Neural cell (in vitro differentiated cells): ENCODE data around the gene AGR2. TPM values are rescaled to one million over a fixed set of nuclear protein-coding genes. Genes with fewer than 3 reads are reported as not detected.

Source experiments
- H2AFZ ChIP-seq: fragments of 200-600, 300-800 bp; sonication (generic), shearing (Covaris generic); 2 replicates; pipeline ENCODE4 v1.6.0; 2014; ENCODE audit warnings: low read depth, mild to moderate bottlenecking, antibody characterized with exemption, low read length, moderate library complexity
- H3F3A ChIP-seq: fragments of 200-600 bp; shearing (Covaris generic); 2 replicates; pipeline ENCODE4 v1.6.1; 2016; ENCODE audit warnings: mild to moderate bottlenecking, moderate library complexity, mixed read lengths, antibody characterized with exemption, low read length; ENCODE audit not compliant: insufficient read depth, poor library complexity, severe bottlenecking
- H3K27ac ChIP-seq: fragments of 200-600, 300-800 bp; sonication (generic), shearing (Covaris generic); 2 replicates; pipeline ENCODE4 v1.5.1; 2014; ENCODE audit warnings: mild to moderate bottlenecking, low read length, moderate library complexity
- H3K27me3 ChIP-seq: fragments of 300-800, 200-600 bp; sonication (generic), shearing (Covaris generic); 2 replicates; pipeline ENCODE4 v1.6.0; 2014; ENCODE audit warnings: mild to moderate bottlenecking, low read depth, low read length, moderate library complexity; ENCODE audit not compliant: insufficient read depth
- H3K36me3 ChIP-seq: fragments of 300-800, 200-600 bp; sonication (generic), shearing (Covaris generic); 2 replicates; pipeline ENCODE4 v1.5.1; 2014; ENCODE audit warnings: mild to moderate bottlenecking, antibody characterized with exemption, low read length, moderate library complexity; ENCODE audit not compliant: insufficient read depth
- H3K4me2 ChIP-seq: fragments of 300-800, 200-600 bp; sonication (generic), shearing (Covaris generic); 2 replicates; pipeline ENCODE4 v1.6.0; 2014; ENCODE audit warnings: mild to moderate bottlenecking, low read length
- H3K4me3 ChIP-seq: fragments of 300-800, 200-600 bp; sonication (generic), shearing (Covaris generic); 2 replicates; pipeline ENCODE4 v1.5.1; 2014; ENCODE audit warnings: mild to moderate bottlenecking, low read length, moderate library complexity
- H3K79me2 ChIP-seq: fragments of 200-600 bp; shearing (Covaris generic); replicated peaks from 2 replicates; pipeline ENCODE4 v1.6.0; 2014; ENCODE audit warnings: mild to moderate bottlenecking, low read length, moderate library complexity; ENCODE audit not compliant: insufficient read depth
- H3K9ac ChIP-seq: fragments of 300-800, 200-600 bp; sonication (generic), shearing (Covaris generic); 2 replicates; pipeline ENCODE4 v1.6.1; 2016; ENCODE audit warnings: mild to moderate bottlenecking, low read length, mixed read lengths
- H3K9me2 ChIP-seq: fragments of 200-600 bp; shearing (Covaris generic); 2 replicates; pipeline ENCODE4 v1.6.1; 2016; ENCODE audit warnings: mild to moderate bottlenecking, low read length, mixed read lengths; ENCODE audit not compliant: insufficient read depth
- H3K9me3 ChIP-seq: fragments of 200-600, 300-800 bp; sonication (generic), shearing (Covaris generic); 2 replicates; pipeline ENCODE4 v1.6.1; 2016; ENCODE audit warnings: mild to moderate bottlenecking, mixed run types, low read length, moderate library complexity, mixed read lengths
- H4K20me1 ChIP-seq: fragments of 200-600 bp; shearing (Covaris generic); 2 replicates; pipeline ENCODE4 v1.6.1; 2016; ENCODE audit warnings: mild to moderate bottlenecking, mixed run types; ENCODE audit not compliant: insufficient read depth
- EP300 ChIP-seq: fragments of 450-650 bp; conservative IDR thresholded peaks from 2 replicates; pipeline ENCODE4 v1.6.1; 2014; ENCODE audit warnings: antibody characterized with exemption, mild to moderate bottlenecking, moderate library complexity; ENCODE audit not compliant: poor library complexity, severe bottlenecking
- EZH2 ChIP-seq: fragments of 200-600, 300-800 bp; shearing (Covaris generic), sonication (generic); IDR thresholded peaks from 2 replicates; pipeline ENCODE4 v1.6.1; 2014; ENCODE audit warnings: antibody characterized with exemption, low read length, borderline replicate concordance, mild to moderate bottlenecking; ENCODE audit not compliant: insufficient read depth, poor library complexity, severe bottlenecking
- MXI1 ChIP-seq: fragments of 450-650 bp; conservative IDR thresholded peaks from 2 replicates; pipeline ENCODE4 v1.6.1; 2014; ENCODE audit warnings: antibody characterized with exemption, mild to moderate bottlenecking; ENCODE audit not compliant: poor library complexity, severe bottlenecking
- POLR2AphosphoS5 ChIP-seq: IDR thresholded peaks from 2 replicates; pipeline ENCODE4 v1.6.1; 2012
- RAD21 ChIP-seq: fragments of 450-650 bp; conservative IDR thresholded peaks from 2 replicates; pipeline ENCODE4 v1.6.1; 2014; ENCODE audit warnings: antibody characterized with exemption, mild to moderate bottlenecking, moderate library complexity
- SMC3 ChIP-seq: fragments of 450-650 bp; conservative IDR thresholded peaks from 2 replicates; pipeline ENCODE4 v1.6.1; 2014; ENCODE audit warnings: antibody characterized with exemption, mild to moderate bottlenecking, moderate library complexity; ENCODE audit not compliant: poor library complexity
- TAF1 ChIP-seq: IDR thresholded peaks from 2 replicates; pipeline ENCODE4 v1.6.1; 2012; ENCODE audit warnings: low read depth
- polyA plus RNA-seq: library from polyadenylated mRNA; depleted of rRNA; stranded (reverse); fragments of >200 nt; gene quantifications from 2 replicates; pipeline ENCODE4 v1.2.3, GENCODE V29; 2014
- TF ChIP-seq, protein P1 (sequence below): IDR thresholded peaks from 2 replicates; pipeline ENCODE4 v1.6.1; 2012; ENCODE audit warnings: borderline replicate concordance
- TF ChIP-seq, protein P2 (sequence below): fragments of 450-650 bp; IDR thresholded peaks from 2 replicates; pipeline ENCODE4 v1.5.1; 2014; ENCODE audit warnings: antibody characterized with exemption, mild to moderate bottlenecking, moderate library complexity; ENCODE audit not compliant: poor library complexity, severe bottlenecking

Gene AGR2
- polyA plus RNA-seq, 1 donor from 2014 or later = not detected

DNA sequence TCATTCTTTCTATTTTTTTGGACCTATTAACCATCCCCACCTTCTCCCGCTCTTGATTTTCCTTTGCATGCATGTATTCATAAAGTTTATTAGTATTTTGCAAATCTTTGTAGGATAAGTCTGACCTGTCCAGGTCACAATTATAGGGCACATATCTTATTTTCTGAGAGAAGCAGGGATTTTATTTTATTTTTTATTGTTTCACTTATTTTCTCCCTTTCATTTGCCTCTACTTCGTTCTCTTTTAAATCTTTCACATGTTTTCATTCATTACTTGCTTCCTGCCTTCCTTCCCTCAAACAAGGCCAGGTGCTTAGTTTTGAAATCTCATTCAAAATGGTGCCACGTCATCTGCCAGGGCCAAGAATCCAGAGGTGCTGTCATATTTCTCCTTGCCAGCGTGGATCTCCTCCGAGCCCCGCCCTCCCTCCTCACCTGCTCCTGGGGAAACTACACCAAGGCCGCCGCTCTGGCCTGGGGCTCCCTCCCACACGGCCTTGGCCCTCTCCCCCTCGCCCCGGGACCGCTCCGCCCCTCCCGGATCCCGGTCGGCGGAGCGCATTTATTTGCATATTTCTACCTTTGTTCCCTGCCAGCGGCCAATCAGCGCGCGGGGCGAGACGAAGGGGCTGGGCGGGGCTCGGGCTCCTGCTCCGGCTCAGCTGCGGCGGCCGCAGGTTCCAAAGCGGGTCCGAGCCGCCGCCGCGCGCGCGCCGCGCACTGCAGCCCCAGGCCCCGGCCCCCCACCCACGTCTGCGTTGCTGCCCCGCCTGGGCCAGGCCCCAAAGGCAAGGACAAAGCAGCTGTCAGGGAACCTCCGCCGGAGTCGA is 51.5 kb downstream of the AGR2 start, which contains the start of gene TSPAN13:
Gene TSPAN13, plus strand, starts transcription at position 654 of the 830 bp plus-strand sequence. CDS start 213 bp downstream, outside the sequence.
- Histone ChIP-seq H3K9ac (peak within 1 kb of the TSS; percentile 92), H3K4me2 (peak within 1 kb of the TSS; percentile 98), H3F3A (no peaks in the 10 kb centered on the region), H3K36me3 (no peaks in the 10 kb centered on the region), H2AFZ (peak within 1 kb of the TSS; percentile 77), H3K4me3 (peak within 1 kb of the TSS; percentile 84), H3K27ac (peak within 1 kb of the TSS; percentile 90), H3K79me2 (peaks cover 37% of the 10 kb centered on the region), H3K9me2 (no peaks in the 10 kb centered on the region), H3K27me3 (no peaks in the 10 kb centered on the region), H3K9me3 (no peaks in the 10 kb centered on the region), H4K20me1 (no peaks in the 10 kb centered on the region)
- TF ChIP-seq EP300 (peak; percentile 43), MXI1 (no peak), SMC3 (no peak), POLR2AphosphoS5 (peak; percentile 78), TAF1 (peak; percentile 62), RAD21 (no peak), EZH2 (no peak)
- TF ChIP-seq, protein P1, sequence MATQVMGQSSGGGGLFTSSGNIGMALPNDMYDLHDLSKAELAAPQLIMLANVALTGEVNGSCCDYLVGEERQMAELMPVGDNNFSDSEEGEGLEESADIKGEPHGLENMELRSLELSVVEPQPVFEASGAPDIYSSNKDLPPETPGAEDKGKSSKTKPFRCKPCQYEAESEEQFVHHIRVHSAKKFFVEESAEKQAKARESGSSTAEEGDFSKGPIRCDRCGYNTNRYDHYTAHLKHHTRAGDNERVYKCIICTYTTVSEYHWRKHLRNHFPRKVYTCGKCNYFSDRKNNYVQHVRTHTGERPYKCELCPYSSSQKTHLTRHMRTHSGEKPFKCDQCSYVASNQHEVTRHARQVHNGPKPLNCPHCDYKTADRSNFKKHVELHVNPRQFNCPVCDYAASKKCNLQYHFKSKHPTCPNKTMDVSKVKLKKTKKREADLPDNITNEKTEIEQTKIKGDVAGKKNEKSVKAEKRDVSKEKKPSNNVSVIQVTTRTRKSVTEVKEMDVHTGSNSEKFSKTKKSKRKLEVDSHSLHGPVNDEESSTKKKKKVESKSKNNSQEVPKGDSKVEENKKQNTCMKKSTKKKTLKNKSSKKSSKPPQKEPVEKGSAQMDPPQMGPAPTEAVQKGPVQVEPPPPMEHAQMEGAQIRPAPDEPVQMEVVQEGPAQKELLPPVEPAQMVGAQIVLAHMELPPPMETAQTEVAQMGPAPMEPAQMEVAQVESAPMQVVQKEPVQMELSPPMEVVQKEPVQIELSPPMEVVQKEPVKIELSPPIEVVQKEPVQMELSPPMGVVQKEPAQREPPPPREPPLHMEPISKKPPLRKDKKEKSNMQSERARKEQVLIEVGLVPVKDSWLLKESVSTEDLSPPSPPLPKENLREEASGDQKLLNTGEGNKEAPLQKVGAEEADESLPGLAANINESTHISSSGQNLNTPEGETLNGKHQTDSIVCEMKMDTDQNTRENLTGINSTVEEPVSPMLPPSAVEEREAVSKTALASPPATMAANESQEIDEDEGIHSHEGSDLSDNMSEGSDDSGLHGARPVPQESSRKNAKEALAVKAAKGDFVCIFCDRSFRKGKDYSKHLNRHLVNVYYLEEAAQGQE = no peak
- TF ChIP-seq, protein P2, sequence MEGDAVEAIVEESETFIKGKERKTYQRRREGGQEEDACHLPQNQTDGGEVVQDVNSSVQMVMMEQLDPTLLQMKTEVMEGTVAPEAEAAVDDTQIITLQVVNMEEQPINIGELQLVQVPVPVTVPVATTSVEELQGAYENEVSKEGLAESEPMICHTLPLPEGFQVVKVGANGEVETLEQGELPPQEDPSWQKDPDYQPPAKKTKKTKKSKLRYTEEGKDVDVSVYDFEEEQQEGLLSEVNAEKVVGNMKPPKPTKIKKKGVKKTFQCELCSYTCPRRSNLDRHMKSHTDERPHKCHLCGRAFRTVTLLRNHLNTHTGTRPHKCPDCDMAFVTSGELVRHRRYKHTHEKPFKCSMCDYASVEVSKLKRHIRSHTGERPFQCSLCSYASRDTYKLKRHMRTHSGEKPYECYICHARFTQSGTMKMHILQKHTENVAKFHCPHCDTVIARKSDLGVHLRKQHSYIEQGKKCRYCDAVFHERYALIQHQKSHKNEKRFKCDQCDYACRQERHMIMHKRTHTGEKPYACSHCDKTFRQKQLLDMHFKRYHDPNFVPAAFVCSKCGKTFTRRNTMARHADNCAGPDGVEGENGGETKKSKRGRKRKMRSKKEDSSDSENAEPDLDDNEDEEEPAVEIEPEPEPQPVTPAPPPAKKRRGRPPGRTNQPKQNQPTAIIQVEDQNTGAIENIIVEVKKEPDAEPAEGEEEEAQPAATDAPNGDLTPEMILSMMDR = no peak

DNA sequence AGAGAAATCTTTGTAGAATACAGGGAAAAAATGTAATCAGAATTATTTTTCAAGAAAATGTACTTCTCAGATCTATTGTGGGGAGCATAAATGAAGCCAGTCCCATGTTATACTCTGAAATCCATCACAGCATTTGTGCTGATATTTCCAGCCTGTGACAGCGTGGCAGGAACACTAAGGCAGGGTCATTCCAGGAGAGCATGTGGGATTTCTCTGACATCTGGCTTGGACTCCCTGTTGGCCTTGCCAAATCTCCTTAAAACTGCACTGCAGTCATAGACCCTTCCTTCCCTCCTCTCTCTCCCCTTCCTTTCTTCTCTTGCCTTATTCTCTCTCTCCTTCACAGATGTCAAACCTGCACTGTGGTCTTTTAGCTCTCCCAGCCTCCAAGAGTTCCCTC is 57.7 kb downstream of the AGR2 start:
- Histone ChIP-seq H3K9me3 (no peaks in the 10 kb centered on the region), H3K27me3 (no peaks in the 10 kb centered on the region), H3K36me3 (no peaks in the 10 kb centered on the region), H3K9me2 (no peaks in the 10 kb centered on the region), H4K20me1 (no peaks in the 10 kb centered on the region), H3K4me2 (no peak overlapping the region), H3K27ac (no peak overlapping the region), H3F3A (no peaks in the 10 kb centered on the region), H2AFZ (no peak overlapping the region), H3K9ac (no peak overlapping the region), H3K4me3 (no peak overlapping the region), H3K79me2 (no peaks in the 10 kb centered on the region)
- no peak for TF ChIP-seq MXI1
- no peak for TF ChIP-seq EP300
- TF ChIP-seq, protein P2 = no peak
- no peak for TF ChIP-seq EZH2
- no peak for TF ChIP-seq RAD21
